Spleen (tissue), 11 donors: ENCODE data around the gene FNBP1L. TPM values are rescaled to one million over a fixed set of nuclear protein-coding genes. Genes with fewer than 3 reads are reported as not detected.

ENCODE experiments used
- DNase-seq: peaks from one replicate; pipeline ENCODE4 v3.0.0-alpha.2; 2020
- H3K27ac ChIP-seq, 8 donors: fragments of 200-600 bp; sonication (generic) in 7 of 8; 1 replicate in 4 of 8; 2 replicates in 4 of 8; pipeline versions ENCODE4 v1.5.0 to v1.8.0; 2016 to 2021; ENCODE audit warnings: inconsistent platforms in 4 of 8, mild to moderate bottlenecking in 4 of 8, moderate library complexity in 1 of 8
- H3K27me3 ChIP-seq, 7 donors: fragments of 200-600 bp; sonication (generic) in 6 of 7; replicated peaks in 1 of 7; 1 replicate in 4 of 7; 2 replicates in 3 of 7; pipeline versions ENCODE4 v1.5.0 to v1.8.0; 2016 to 2021; ENCODE audit warnings: inconsistent platforms in 3 of 7, mild to moderate bottlenecking in 1 of 7
- H3K36me3 ChIP-seq, 6 donors: fragments of 200-600 bp; sonication (generic) in 5 of 6; 1 replicate in 4 of 6; 2 replicates in 2 of 6; pipeline versions ENCODE4 v1.5.0 to v1.8.0; 2016 to 2021; ENCODE audit warnings: inconsistent platforms in 2 of 6
- H3K4me1 ChIP-seq, 6 donors: fragments of 200-600 bp; sonication (generic) in 5 of 6; 1 replicate in 3 of 6; 2 replicates in 3 of 6; pipeline versions ENCODE4 v1.5.0 to v1.8.0; 2016 to 2021; ENCODE audit warnings: inconsistent platforms in 3 of 6
- H3K4me3 ChIP-seq, 8 donors: fragments of 200-600 bp; sonication (generic) in 7 of 8; 1 replicate in 4 of 8; 2 replicates in 4 of 8; pipeline versions ENCODE4 v1.5.0 to v1.8.0; 2016 to 2021; ENCODE audit warnings: inconsistent platforms in 4 of 8, mild to moderate bottlenecking in 4 of 8, moderate library complexity in 2 of 8
- H3K9me3 ChIP-seq, 8 donors: fragments of 200-600 bp; sonication (generic) in 7 of 8; 1 replicate in 4 of 8; 2 replicates in 4 of 8; pipeline versions ENCODE4 v1.5.0 to v1.8.0; 2016 to 2021; ENCODE audit warnings: inconsistent platforms in 4 of 8
- CTCF ChIP-seq, 11 experiments: fragments of 200-600 bp in 7 of 11; fragments of 450-650 bp in 4 of 11; sonication (generic) in 4 of 11; IDR thresholded peaks in 8 of 11; conservative IDR thresholded peaks in 3 of 11; 1 replicate in 7 of 11; 2 replicates in 4 of 11; pipeline versions ENCODE4 v1.4.0 to v1.8.0; 2016 to 2021; ENCODE audit warnings: antibody characterized with exemption in 11 of 11, inconsistent platforms in 4 of 11, mild to moderate bottlenecking in 1 of 11
- POLR2A ChIP-seq, 3 donors: fragments of 450-650 bp; IDR thresholded peaks; one replicate each; pipeline ENCODE4 v1.5.1; 2017; ENCODE audit warnings: antibody characterized with exemption in 3 of 3, mild to moderate bottlenecking in 1 of 3
- POLR2AphosphoS5 ChIP-seq, 3 donors: sonication (generic); formaldehyde crosslinking; IDR thresholded peaks; one replicate each; pipeline ENCODE4 v1.5.1; 2017; ENCODE audit warnings: antibody characterized with exemption in 3 of 3
- WGBS, 5 donors: extraction: QIAGEN DNeasy Blood & Tissue Kit in 3 of 5; methylation state at CpG; one replicate each; pipeline versions ENCODE4 v1.1.5 to v1.1.7; 2013 to 2018; 5-methylcytosine and 5-hydroxymethylcytosine counted together
- intact Hi-C: fragments of 100-400 bp; cut with DNase I; formaldehyde crosslinking; loops from one replicate; pipeline ENCODE4 v1.15.0; 2023; ENCODE audit warnings: low total_unique reads
- polyA plus RNA-seq, 3 donors: library from polyadenylated mRNA; stranded (reverse); fragments of 200-250 nt; gene quantifications; one replicate each; pipeline ENCODE4 v1.2.1, GENCODE V29; 2013
- total RNA-seq, 7 donors: library from RNA; depleted of rRNA in 3 of 7; stranded (reverse); fragments of >200 nt in 3 of 7; fragmentation: NEBNext Ultra II Directional in 4 of 7; extraction: Animal tissue kit (Norgen Biotek cat#: 25700) in 4 of 7; gene quantifications; one replicate each; pipeline versions ENCODE4 v1.1.0 to v1.2.1, GENCODE V29; 2016 to 2021
- donor health status: healthy with polysubstance abuse.
- donor health status: DM: no; HTN: no; CAD: no; lungs with moderate emphysema.
- donor health status: DM: no; HTN: no; CAD: no.
- donor health status: Bipolar disorder and iron deficiency.
- donor health status: healthy.
- donor health status: DM: no; HTN: no; CAD: no.
- donor health status: DM: yes; HTN: yes; CAD: no.

Gene FNBP1L
- total and polyA plus RNA-seq, 10 donors = 1.5 to 10.0 (median 5.5) TPM

GRCh38 chr1:93503163-93503562 lies 55.2 kb downstream of the FNBP1L start:
- TF ChIP-seq POLR2AphosphoS5 (IDR thresholded peaks at IDR 0.05) (no peak), CTCF (IDR thresholded peaks at IDR 0.05 in 8 of 11, conservative IDR thresholded peaks at IDR 0.05 in 3 of 11) (no peak), POLR2A (IDR thresholded peaks at IDR 0.05) (no peak)
- Histone ChIP-seq H3K4me3 (no peak overlapping the region), H3K27me3 (no peaks in the 10 kb centered on the region), H3K9me3 (no peaks in the 10 kb centered on the region), H3K36me3 (no peaks in the 10 kb centered on the region), H3K4me1 (no peaks in the 10 kb centered on the region), H3K27ac (no peak overlapping the region)
- no peak for DNase-seq
- WGBS, 5 donors = 82 to 90% (median 83%) methylated on average over 3 of the region's 3 CpGs
- intact Hi-C loops = no loop called here

- no peaks in the 10 kb centered on the region for H3K9me3 ChIP-seq
- DNase-seq = no peak
- no peak for TF ChIP-seq CTCF (IDR thresholded peaks at IDR 0.05 in 8 of 11, conservative IDR thresholded peaks at IDR 0.05 in 3 of 11)
- TF ChIP-seq POLR2AphosphoS5 (IDR thresholded peaks at IDR 0.05) = no peak
- no peak for TF ChIP-seq POLR2A (IDR thresholded peaks at IDR 0.05)
- no peaks in the 10 kb centered on the region for H3K4me1 ChIP-seq
- no peak overlapping the region for H3K27ac ChIP-seq
- H3K4me3 ChIP-seq = no peak overlapping the region
- intact Hi-C loops = no loop called here
- no peaks in the 10 kb centered on the region for H3K27me3 ChIP-seq
- no peaks in the 10 kb centered on the region for H3K36me3 ChIP-seq
These were observed 55.9 kb downstream of the FNBP1L start for GRCh38 chr1:93503816-93504215.

- no peaks in the 10 kb centered on the region for H3K36me3 ChIP-seq
- no peak for TF ChIP-seq POLR2AphosphoS5 (IDR thresholded peaks at IDR 0.05)
- TF ChIP-seq CTCF (IDR thresholded peaks at IDR 0.05 in 8 of 11, conservative IDR thresholded peaks at IDR 0.05 in 3 of 11) = no peak
- H3K27ac ChIP-seq = no peak overlapping the region
- WGBS, 5 donors = 84 to 96% (median 87%) methylated on average over 8 of the region's 8 CpGs
- no peaks in the 10 kb centered on the region for H3K4me1 ChIP-seq
- no peaks in the 10 kb centered on the region for H3K27me3 ChIP-seq
- no peak overlapping the region for H3K4me3 ChIP-seq
- intact Hi-C loops = no loop called here
- no peaks in the 10 kb centered on the region for H3K9me3 ChIP-seq
- no peak for DNase-seq
These were observed 56.5 kb downstream of the FNBP1L start for GRCh38 chr1:93504247-93505033.

DNA sequence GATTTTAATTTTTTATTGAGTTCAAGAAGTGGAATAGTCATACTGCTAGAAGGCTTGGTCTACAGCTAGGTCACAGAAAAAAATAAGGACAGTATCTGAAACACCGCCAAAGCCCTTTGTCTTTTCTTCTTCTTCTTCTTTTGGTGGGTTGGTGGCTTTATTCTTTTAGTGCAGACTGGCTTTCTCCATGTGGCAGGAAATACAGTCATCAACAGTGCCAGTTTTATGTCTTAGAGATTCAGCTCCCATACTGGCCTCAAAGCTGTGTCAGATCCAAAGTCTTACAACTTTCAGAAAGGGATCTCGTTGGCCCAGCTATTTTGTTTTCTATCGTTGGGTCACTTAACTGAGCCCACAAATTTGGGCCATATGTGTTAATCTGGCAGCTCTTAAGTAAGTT lies 58.2 kb downstream of the FNBP1L start:
- Histone ChIP-seq H3K36me3 (no peaks in the 10 kb centered on the region), H3K27me3 (no peaks in the 10 kb centered on the region), H3K4me1 (no peaks in the 10 kb centered on the region), H3K4me3 (no peak overlapping the region), H3K9me3 (no peaks in the 10 kb centered on the region), H3K27ac (no peak overlapping the region)
- intact Hi-C loops = no loop called here
- TF ChIP-seq POLR2A (IDR thresholded peaks at IDR 0.05) = no peak
- no peak for TF ChIP-seq CTCF (IDR thresholded peaks at IDR 0.05 in 8 of 11, conservative IDR thresholded peaks at IDR 0.05 in 3 of 11)
- DNase-seq = no peak
- 61 to 68% (median 66%) methylated on average over 3 of the region's 3 CpGs for WGBS, 5 donors
